H7 (cell line): Measurements from ENCODE around the gene KIF16B. TPM values are rescaled to one million over a fixed set of nuclear protein-coding genes. Genes with fewer than 3 reads are reported as not detected.

Experiments
- DNase-seq: peaks from one replicate; pipeline ENCODE4 v3.0.0; 2012
- H3K27me3 ChIP-seq: 2 replicates; pipeline ENCODE4 v1.6.0; 2011; ENCODE audit warnings: mild to moderate bottlenecking, low read length; ENCODE audit not compliant: control insufficient read depth, insufficient read depth
- H3K36me3 ChIP-seq: replicated peaks from 2 replicates; pipeline ENCODE4 v1.5.1; 2011; ENCODE audit warnings: low read length; ENCODE audit not compliant: control insufficient read depth, insufficient read depth
- H3K4me3 ChIP-seq: 2 replicates; pipeline ENCODE4 v1.5.1; 2011; ENCODE audit warnings: low read depth, mild to moderate bottlenecking, control low read depth, low read length, moderate library complexity; ENCODE audit not compliant: insufficient read depth
- total RNA-seq: library from RNA; depleted of rRNA; stranded (reverse); fragments of >200 nt; shearing (Covaris generic); gene quantifications from 2 replicates; pipeline ENCODE4 v1.2.3, GENCODE V29; 2014

KIF16B gene
- total RNA-seq, 1 experiment from 2014 or later, result 7.4 TPM

- no peaks in the 10 kb centered on the region for H3K27me3 ChIP-seq
- no peak for DNase-seq
- no peaks in the 10 kb centered on the region for H3K36me3 ChIP-seq
- H3K4me3 ChIP-seq, result no peak overlapping the region
Measured at GRCh38 chr20:16553684-16554083, 19.6 kb downstream of the KIF16B start.

GRCh38 chr20:16553101-16553500, 20.1 kb downstream of the KIF16B start:
- DNase-seq, result no peak
- Histone ChIP-seq H3K4me3 (no peak overlapping the region), H3K36me3 (no peaks in the 10 kb centered on the region), H3K27me3 (no peaks in the 10 kb centered on the region)

- H3K27me3 ChIP-seq, result no peaks in the 10 kb centered on the region
- no peak for DNase-seq
- H3K36me3 ChIP-seq, result no peaks in the 10 kb centered on the region
- no peak overlapping the region for H3K4me3 ChIP-seq
Measured at GRCh38 chr20:16552015-16552414, 21.2 kb downstream of the KIF16B start.

GRCh38 chr20:16551607-16552006, 21.6 kb downstream of the KIF16B start:
- no peaks in the 10 kb centered on the region for H3K27me3 ChIP-seq
- no peak overlapping the region for H3K4me3 ChIP-seq
- no peaks in the 10 kb centered on the region for H3K36me3 ChIP-seq
- no peak for DNase-seq

GRCh38 chr20:16548068-16548672, 25.1 kb downstream of the KIF16B start:
- DNase-seq, result no peak
- Histone ChIP-seq H3K36me3 (no peaks in the 10 kb centered on the region), H3K4me3 (no peak overlapping the region), H3K27me3 (no peaks in the 10 kb centered on the region)

GRCh38 chr20:16544949-16545348, 28.3 kb downstream of the KIF16B start:
- Histone ChIP-seq H3K4me3 (no peak overlapping the region), H3K36me3 (no peaks in the 10 kb centered on the region), H3K27me3 (no peaks in the 10 kb centered on the region)
- no peak for DNase-seq

GRCh38 chr20:16542477-16542876, 30.8 kb downstream of the KIF16B start:
- H3K36me3 ChIP-seq, result no peaks in the 10 kb centered on the region
- no peak for DNase-seq
- no peak overlapping the region for H3K4me3 ChIP-seq

GRCh38 chr20:16541878-16542277, 31.4 kb downstream of the KIF16B start:
- no peak for DNase-seq
- H3K27me3 ChIP-seq, result no peaks in the 10 kb centered on the region
- H3K4me3 ChIP-seq, result no peak overlapping the region
- no peaks in the 10 kb centered on the region for H3K36me3 ChIP-seq

More at GRCh38 chr20:16542477-16542876, 30.8 kb downstream of the KIF16B start:
- H3K27me3 ChIP-seq, result no peaks in the 10 kb centered on the region

- Histone ChIP-seq H3K4me3 (no peak overlapping the region), H3K27me3 (no peaks in the 10 kb centered on the region), H3K36me3 (no peaks in the 10 kb centered on the region)
- DNase-seq, result no peak
Measured at GRCh38 chr20:16541226-16541625, 32.0 kb downstream of the KIF16B start.

- Histone ChIP-seq H3K27me3 (no peaks in the 10 kb centered on the region), H3K36me3 (no peaks in the 10 kb centered on the region), H3K4me3 (no peak overlapping the region)
- no peak for DNase-seq
Measured at GRCh38 chr20:16539280-16540021, 33.8 kb downstream of the KIF16B start.

- DNase-seq, result no peak
- H3K4me3 ChIP-seq, result no peak overlapping the region
- H3K36me3 ChIP-seq, result no peaks in the 10 kb centered on the region
- H3K27me3 ChIP-seq, result no peaks in the 10 kb centered on the region
Measured at GRCh38 chr20:16538779-16539178, 34.5 kb downstream of the KIF16B start.

GRCh38 chr20:16537918-16538317, 35.3 kb downstream of the KIF16B start:
- H3K36me3 ChIP-seq, result no peaks in the 10 kb centered on the region
- DNase-seq, result no peak
- no peak overlapping the region for H3K4me3 ChIP-seq
- no peaks in the 10 kb centered on the region for H3K27me3 ChIP-seq

GRCh38 chr20:16537025-16537665, 36.1 kb downstream of the KIF16B start:
- no peaks in the 10 kb centered on the region for H3K36me3 ChIP-seq
- H3K27me3 ChIP-seq, result no peaks in the 10 kb centered on the region
- DNase-seq, result no peak
- H3K4me3 ChIP-seq, result no peak overlapping the region

- no peak for DNase-seq
- Histone ChIP-seq H3K27me3 (no peaks in the 10 kb centered on the region), H3K36me3 (no peaks in the 10 kb centered on the region), H3K4me3 (no peak overlapping the region)
Measured at GRCh38 chr20:16535277-16535676, 38.0 kb downstream of the KIF16B start.

GRCh38 chr20:16533502-16533901, 39.7 kb downstream of the KIF16B start:
- Histone ChIP-seq H3K4me3 (no peak overlapping the region), H3K27me3 (no peaks in the 10 kb centered on the region), H3K36me3 (no peaks in the 10 kb centered on the region)
- DNase-seq, result no peak
